Caco-2 (cell line): Measurements from ENCODE around the gene IGFN1. TPM values are rescaled to one million over a fixed set of nuclear protein-coding genes. Genes with fewer than 3 reads are reported as not detected.

Experiments
- BruUV-seq: library from RNA; stranded (reverse); fragments of 400-500 nt; replicated peaks from 2 replicates; lab custom pipeline; 2021; lab: Mats Ljungman, UMichigan
- CTCF ChIA-PET: fragments of 300-600 bp; sonication (Branson Sonifier 250); formaldehyde crosslinking; loops from one replicate; lab custom pipeline; 2022; ENCODE audit warnings: antibody characterized with exemption; lab: Charles Lee
- POLR2A ChIA-PET: fragments of 300-600 bp; sonication (Branson Sonifier 250); formaldehyde crosslinking; loops from one replicate; lab custom pipeline; 2022; ENCODE audit warnings: antibody characterized with exemption; lab: Charles Lee
- DNase-seq, 2 experiments: peaks; one replicate each; pipeline versions ENCODE4 v3.0.0 to v3.0.0-alpha.2; 2020 to 2022
- H3K27me3 ChIP-seq: replicated peaks from 2 replicates; pipeline ENCODE4 v1.6.0; 2011; ENCODE audit warnings: low read length; ENCODE audit not compliant: control insufficient read depth, insufficient read depth
- H3K36me3 ChIP-seq: 2 replicates; pipeline ENCODE4 v1.5.1; 2011; ENCODE audit warnings: low read length; ENCODE audit not compliant: control insufficient read depth, insufficient read depth
- H3K4me1 ChIP-seq: fragments of 250-450 bp; sonication (Bioruptor Pico); 2 replicates; pipeline ENCODE4 v1.5.1; 2020; ENCODE audit warnings: mild to moderate bottlenecking
- H3K4me3 ChIP-seq: 2 replicates; pipeline ENCODE4 v1.5.1; 2011; ENCODE audit warnings: low read depth, mild to moderate bottlenecking, control low read depth, low read length
- H3K9me3 ChIP-seq: fragments of 250-450 bp; sonication (Bioruptor Pico); 2 replicates; pipeline ENCODE4 v1.5.1; 2020; ENCODE audit warnings: mild to moderate bottlenecking, moderate library complexity
- H3K27ac Mint-ChIP-seq: one replicate; pipeline ENCODE4 v1.8.0; 2022; ENCODE audit warnings: mixed read lengths; ENCODE audit not compliant: unreplicated experiment
- H3K27me3 Mint-ChIP-seq: one replicate; pipeline ENCODE4 v1.8.0; 2022; ENCODE audit warnings: mixed read lengths; ENCODE audit not compliant: insufficient read depth, unreplicated experiment
- H3K36me3 Mint-ChIP-seq: one replicate; pipeline ENCODE4 v1.8.0; 2022; ENCODE audit warnings: mild to moderate bottlenecking, mixed read lengths; ENCODE audit not compliant: insufficient read depth, unreplicated experiment
- H3K4me1 Mint-ChIP-seq: one replicate; pipeline ENCODE4 v1.8.0; 2022; ENCODE audit warnings: low read depth, mixed read lengths; ENCODE audit not compliant: unreplicated experiment
- H3K4me3 Mint-ChIP-seq: one replicate; pipeline ENCODE4 v1.8.0; 2022; ENCODE audit warnings: mild to moderate bottlenecking, moderate library complexity, mixed read lengths; ENCODE audit not compliant: unreplicated experiment
- H3K9me3 Mint-ChIP-seq: one replicate; pipeline ENCODE4 v1.8.0; 2022; ENCODE audit warnings: mixed read lengths; ENCODE audit not compliant: unreplicated experiment
- intact Hi-C: fragments of 100-400 bp; cut with micrococcal nuclease; formaldehyde crosslinking; loops from one replicate; pipeline ENCODE4 v1.10.0; 2022; ENCODE audit not compliant: unreplicated experiment
- total RNA-seq: library from RNA; stranded (reverse); gene quantifications from 2 replicates; pipeline ENCODE4 v1.2.3, GENCODE V29; 2022
- TF ChIP-seq, protein P1 (sequence below), 2 experiments: fragments of 200-600 bp in 1 of 2; IDR thresholded peaks; 1 replicate in 1 of 2; 2 replicates in 1 of 2; pipeline versions ENCODE4 v1.5.1 to v1.8.0; 2011 to 2022; ENCODE audit warnings: antibody characterized with exemption in 1 of 2, control low read depth in 1 of 2, inconsistent platforms in 1 of 2, low read depth in 1 of 2, low read length in 1 of 2, mild to moderate bottlenecking in 1 of 2, moderate library complexity in 1 of 2; ENCODE audit not compliant: insufficient read depth in 1 of 2, severe bottlenecking in 1 of 2, unreplicated experiment in 1 of 2

Gene IGFN1
- total RNA-seq, 1 experiment from 2014 or later, result 0.23 TPM

DNA sequence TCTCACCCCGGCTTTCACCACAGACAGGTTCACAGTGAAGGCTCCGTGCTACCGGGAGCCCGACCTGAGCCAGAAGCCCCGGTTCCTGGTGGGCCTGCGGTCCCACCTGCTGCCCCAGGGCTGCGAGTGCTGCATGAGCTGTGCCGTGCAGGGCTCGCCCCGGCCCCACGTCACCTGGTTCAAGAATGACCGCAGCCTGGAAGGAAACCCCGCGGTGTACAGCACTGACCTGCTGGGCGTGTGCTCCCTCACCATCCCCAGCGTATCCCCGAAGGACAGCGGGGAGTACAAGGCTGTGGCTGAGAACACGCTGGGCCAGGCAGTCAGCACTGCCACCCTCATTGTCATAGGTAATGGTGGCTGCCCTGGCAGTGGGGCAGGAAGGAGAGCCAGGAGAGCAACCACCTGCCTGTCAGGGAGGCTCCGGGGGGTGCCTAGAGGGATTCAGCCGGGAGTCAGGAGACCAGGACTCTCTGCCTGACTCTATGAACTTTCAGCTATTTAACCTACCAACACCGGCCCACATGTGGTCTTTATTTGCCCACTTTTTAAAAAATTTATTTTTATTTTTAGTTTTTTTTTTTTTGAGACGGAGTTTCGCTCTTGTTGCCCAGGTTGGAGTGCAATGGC, 36.4 kb downstream of the IGFN1 start:
- DNase-seq, result peak in 1 of 2 experiments; percentile 0
- Histone ChIP-seq H3K4me3 (no peak overlapping the region), H3K4me1 (peaks cover 4% of the 10 kb centered on the region), H3K36me3 (no peaks in the 10 kb centered on the region), H3K27me3 (no peaks in the 10 kb centered on the region), H3K9me3 (no peaks in the 10 kb centered on the region)
- H3K9me3 Mint-ChIP-seq, result peaks cover 18% of the 10 kb centered on the region
- H3K4me1 Mint-ChIP-seq, result peaks cover 7% of the 10 kb centered on the region
- no peaks in the 10 kb centered on the region for H3K36me3 Mint-ChIP-seq
- TF ChIP-seq, protein P1, sequence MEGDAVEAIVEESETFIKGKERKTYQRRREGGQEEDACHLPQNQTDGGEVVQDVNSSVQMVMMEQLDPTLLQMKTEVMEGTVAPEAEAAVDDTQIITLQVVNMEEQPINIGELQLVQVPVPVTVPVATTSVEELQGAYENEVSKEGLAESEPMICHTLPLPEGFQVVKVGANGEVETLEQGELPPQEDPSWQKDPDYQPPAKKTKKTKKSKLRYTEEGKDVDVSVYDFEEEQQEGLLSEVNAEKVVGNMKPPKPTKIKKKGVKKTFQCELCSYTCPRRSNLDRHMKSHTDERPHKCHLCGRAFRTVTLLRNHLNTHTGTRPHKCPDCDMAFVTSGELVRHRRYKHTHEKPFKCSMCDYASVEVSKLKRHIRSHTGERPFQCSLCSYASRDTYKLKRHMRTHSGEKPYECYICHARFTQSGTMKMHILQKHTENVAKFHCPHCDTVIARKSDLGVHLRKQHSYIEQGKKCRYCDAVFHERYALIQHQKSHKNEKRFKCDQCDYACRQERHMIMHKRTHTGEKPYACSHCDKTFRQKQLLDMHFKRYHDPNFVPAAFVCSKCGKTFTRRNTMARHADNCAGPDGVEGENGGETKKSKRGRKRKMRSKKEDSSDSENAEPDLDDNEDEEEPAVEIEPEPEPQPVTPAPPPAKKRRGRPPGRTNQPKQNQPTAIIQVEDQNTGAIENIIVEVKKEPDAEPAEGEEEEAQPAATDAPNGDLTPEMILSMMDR (IDR thresholded peaks at IDR 0.05; ENCODE audit: insufficient read depth in 1 of 2, low read depth in 1 of 2, low read length in 1 of 2, severe bottlenecking in 1 of 2, unreplicated experiment in 1 of 2), result no peak
- no TSS peak for BruUV-seq
- H3K27ac Mint-ChIP-seq, result no peak overlapping the region
- peaks cover 4% of the 10 kb centered on the region for H3K27me3 Mint-ChIP-seq
- intact Hi-C loops, result no loop called here
- no peak overlapping the region for H3K4me3 Mint-ChIP-seq
- POLR2A ChIA-PET, result no interaction called here
- CTCF ChIA-PET, result interaction anchor here (0.9 kb wide), 2 partner anchors 69 to 108 kb away, joined by 3 read pairs; no protein-coding TSS in a partner anchor

DNA sequence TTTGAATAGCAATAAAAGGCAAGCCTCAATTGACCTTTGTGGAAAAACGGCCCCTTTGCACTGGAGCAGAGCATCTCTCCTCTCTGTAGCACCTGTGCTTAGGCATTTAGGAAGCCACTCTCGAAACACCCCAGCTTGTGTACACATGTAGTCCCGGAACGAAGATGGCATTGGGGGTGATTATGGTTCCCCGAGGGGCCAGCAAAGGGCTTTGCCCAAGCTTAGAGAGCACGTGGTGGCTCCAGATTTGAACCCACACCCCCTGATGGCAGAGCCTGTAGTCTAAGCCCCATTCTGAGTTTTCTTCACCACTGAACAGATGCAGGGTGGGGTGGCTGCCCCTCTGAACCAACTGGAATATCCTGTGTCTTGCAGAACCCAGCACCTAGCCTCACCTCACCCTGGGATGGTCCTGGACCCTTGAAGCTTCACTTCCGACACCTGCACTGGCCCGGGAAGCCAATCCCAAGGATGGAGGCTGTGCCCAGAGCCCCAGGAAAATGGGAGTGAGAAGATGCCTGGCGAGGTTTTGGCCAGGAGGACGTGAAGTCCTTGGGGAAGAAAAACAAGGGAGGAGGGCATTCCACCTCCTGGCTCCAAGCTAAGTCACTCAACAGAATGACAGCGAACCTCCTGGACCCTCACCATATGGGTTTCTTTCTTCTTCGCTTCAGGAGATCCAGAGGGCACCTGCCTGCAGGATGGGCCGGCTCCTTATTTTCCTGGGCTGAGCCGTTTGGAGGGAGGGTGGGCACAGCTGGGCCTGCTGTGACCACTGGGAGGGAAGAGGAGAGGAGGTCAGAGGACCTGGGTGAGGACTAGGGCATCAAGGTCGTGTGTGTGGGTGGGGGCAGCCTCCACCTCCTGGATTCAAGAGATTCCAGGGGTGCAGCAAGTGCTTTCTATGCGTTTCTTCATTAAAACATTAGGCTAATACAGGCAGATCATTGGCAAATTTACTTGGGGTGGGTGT, 37.7 kb downstream of the IGFN1 start:
- peaks cover 6% of the 10 kb centered on the region for H3K27me3 Mint-ChIP-seq

DNA sequence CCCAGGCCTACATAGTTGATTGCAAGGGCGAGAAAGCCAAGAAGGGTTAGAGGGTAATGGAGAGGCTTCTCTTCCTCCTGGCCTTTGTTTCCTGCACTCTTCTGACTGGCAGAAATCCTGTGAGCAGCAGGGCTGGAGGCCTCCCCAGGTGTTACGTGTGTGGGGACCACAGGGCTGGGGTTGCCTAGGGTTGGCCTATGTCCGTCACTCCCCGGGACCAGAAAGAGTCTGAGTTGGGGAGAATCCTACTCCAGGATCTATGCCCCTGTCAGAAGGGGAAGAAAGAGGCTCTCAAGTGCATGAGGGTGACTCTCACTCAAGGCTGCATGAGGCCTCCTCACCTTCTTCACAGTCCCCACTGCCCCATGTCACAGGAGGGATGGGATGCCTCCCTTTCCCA, 38.5 kb downstream of the IGFN1 start:
- H3K9me3 ChIP-seq, result no peaks in the 10 kb centered on the region
- no peak overlapping the region for H3K4me3 ChIP-seq
- ChIA-PET POLR2A (no interaction called here), CTCF (interaction anchor here (1.0 to 1.6 kb wide), 5 partner anchors 58 to 250 kb away, joined by 3 to 9 read pairs (median 5); no protein-coding TSS in a partner anchor)
- no peaks in the 10 kb centered on the region for H3K36me3 Mint-ChIP-seq
- peaks cover 18% of the 10 kb centered on the region for H3K9me3 Mint-ChIP-seq
- H3K4me1 ChIP-seq, result no peaks in the 10 kb centered on the region
- DNase-seq, result peak in 1 of 2 experiments; percentile 0
- H3K27me3 ChIP-seq, result no peaks in the 10 kb centered on the region
- TF ChIP-seq, protein P1 (IDR thresholded peaks at IDR 0.05; ENCODE audit: insufficient read depth in 1 of 2, low read depth in 1 of 2, low read length in 1 of 2, severe bottlenecking in 1 of 2, unreplicated experiment in 1 of 2), result no peak
- peaks cover 6% of the 10 kb centered on the region for H3K27me3 Mint-ChIP-seq
- no TSS peak for BruUV-seq
- intact Hi-C loops, result no loop called here
- no peak overlapping the region for H3K4me3 Mint-ChIP-seq
- H3K36me3 ChIP-seq, result no peaks in the 10 kb centered on the region
- no peaks in the 10 kb centered on the region for H3K4me1 Mint-ChIP-seq
- no peak overlapping the region for H3K27ac Mint-ChIP-seq

More for the DNA sequence above, 37.7 kb downstream of the IGFN1 start:
- H3K4me3 Mint-ChIP-seq, result no peak overlapping the region
- Histone ChIP-seq H3K9me3 (no peaks in the 10 kb centered on the region), H3K4me3 (no peak overlapping the region), H3K27me3 (no peaks in the 10 kb centered on the region), H3K4me1 (no peaks in the 10 kb centered on the region), H3K36me3 (no peaks in the 10 kb centered on the region)
- TF ChIP-seq, protein P1 (IDR thresholded peaks at IDR 0.05; ENCODE audit: insufficient read depth in 1 of 2, low read depth in 1 of 2, low read length in 1 of 2, severe bottlenecking in 1 of 2, unreplicated experiment in 1 of 2), result no peak
- intact Hi-C loops, result no loop called here
- BruUV-seq, result no TSS peak
- H3K36me3 Mint-ChIP-seq, result no peaks in the 10 kb centered on the region
- no peak overlapping the region for H3K27ac Mint-ChIP-seq
- H3K4me1 Mint-ChIP-seq, result no peaks in the 10 kb centered on the region
- CTCF ChIA-PET, result no interaction called here
- DNase-seq, result peak in 1 of 2 experiments; percentile 0
- H3K9me3 Mint-ChIP-seq, result peaks cover 18% of the 10 kb centered on the region
- POLR2A ChIA-PET, result no interaction called here
